HG03354 (cell line): ENCODE measurements around the gene TRPM4.
"Not testable (repeated sequence)": the region's sequence is repeated elsewhere in the genome, so short reads cannot be mapped to it uniquely, and the experiment has no call there.

Source experiments
- ATAC-seq: cut with Tn5 transposase; IDR thresholded peaks from one replicate; pipeline ENCODE4 v1.9.1; 2021; ENCODE audit warnings: mild to moderate bottlenecking; ENCODE audit not compliant: unreplicated experiment, poor library complexity, severe bottlenecking

The TRPM4 gene

DNA sequence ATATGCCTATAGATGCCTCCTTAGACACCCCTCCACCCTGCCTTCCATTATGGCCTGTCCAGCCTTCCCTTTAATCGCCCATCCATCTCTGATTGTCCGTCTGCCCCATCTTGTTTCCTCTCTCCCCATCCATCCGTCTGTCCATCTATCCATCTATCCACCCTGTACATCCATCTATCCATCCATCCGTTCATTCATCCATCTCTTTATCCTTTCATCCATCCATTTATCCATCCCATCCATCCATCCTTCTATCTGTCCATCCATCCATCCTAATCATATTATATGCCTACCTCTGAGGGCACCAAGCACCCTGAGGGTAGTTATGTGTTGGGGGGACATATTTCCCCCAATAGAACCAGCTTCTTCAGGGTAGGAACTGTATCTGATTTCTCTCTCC lies 23.1 kb downstream of the TRPM4 start:
- ATAC-seq: no peak

DNA sequence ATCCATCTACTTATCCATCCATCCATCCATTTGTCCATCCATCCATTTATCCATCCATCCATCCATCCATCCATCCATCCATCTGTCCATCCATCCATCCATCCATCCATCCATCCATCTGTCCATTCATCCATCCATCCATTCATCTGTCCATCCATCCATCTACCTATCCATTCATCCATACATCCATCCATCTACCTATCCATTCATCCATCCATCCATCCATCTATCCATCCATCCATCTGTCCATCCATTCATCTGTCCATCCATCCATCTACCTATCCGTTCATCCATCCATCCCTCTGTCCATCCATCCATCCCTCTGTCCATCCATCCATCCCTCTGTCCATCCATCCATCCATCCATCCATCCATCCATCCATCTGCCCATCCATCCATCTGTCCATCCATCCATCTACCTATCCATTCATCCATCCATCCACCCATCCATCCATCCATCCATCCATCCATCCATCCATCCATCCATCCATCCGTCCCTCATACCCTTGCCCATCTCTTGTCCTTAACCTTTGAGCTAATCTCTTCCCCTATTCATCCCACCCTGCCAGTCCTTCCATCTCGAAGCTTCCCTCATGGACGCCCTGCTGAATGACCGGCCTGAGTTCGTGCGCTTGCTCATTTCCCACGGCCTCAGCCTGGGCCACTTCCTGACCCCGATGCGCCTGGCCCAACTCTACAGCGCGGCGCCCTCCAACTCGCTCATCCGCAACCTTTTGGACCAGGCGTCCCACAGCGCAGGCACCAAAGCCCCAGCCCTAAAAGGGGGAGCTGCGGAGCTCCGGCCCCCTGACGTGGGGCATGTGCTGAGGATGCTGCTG lies 24.6 kb downstream of the TRPM4 start:
- ATAC-seq: not testable (repeated sequence)

DNA sequence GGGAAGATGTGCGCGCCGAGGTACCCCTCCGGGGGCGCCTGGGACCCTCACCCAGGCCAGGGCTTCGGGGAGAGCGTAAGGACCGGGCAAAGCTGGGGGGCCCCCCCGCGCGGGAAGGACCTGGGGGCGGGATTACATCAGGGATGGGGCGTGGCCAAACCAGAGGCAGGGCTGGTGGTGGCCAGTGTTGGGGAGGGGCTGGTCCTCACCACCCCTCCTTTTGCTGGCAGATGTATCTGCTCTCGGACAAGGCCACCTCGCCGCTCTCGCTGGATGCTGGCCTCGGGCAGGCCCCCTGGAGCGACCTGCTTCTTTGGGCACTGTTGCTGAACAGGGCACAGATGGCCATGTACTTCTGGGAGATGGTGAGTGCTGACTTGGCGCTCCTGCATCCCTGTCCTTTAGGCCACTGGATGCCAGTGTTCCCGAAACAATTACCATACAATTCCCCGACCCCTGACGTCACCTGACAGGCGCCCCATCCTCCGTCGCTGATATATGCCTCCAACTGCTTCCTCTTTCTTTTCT lies 25.3 kb downstream of the TRPM4 start:
- no peak for ATAC-seq

DNA sequence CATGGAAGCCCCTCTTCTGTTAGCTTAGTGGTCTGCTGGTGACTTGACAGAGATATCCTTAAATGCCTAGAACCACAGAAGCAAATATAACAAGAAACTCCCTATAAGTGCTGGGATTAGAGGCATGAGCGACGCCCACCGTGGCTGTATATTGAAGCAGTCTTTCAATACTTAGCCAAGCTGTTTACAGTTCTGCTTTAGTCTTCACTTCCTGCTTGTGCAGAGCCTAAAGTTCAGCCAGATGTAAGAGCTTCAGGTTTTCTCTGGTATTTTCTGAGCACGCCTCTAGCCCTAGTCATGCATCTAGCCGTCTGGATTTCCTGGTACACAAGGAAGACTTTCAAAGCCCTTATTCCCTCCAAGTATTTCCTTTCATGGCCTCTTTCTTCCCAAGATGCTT lies 28.5 kb downstream of the TRPM4 start:
- no peak for ATAC-seq

DNA sequence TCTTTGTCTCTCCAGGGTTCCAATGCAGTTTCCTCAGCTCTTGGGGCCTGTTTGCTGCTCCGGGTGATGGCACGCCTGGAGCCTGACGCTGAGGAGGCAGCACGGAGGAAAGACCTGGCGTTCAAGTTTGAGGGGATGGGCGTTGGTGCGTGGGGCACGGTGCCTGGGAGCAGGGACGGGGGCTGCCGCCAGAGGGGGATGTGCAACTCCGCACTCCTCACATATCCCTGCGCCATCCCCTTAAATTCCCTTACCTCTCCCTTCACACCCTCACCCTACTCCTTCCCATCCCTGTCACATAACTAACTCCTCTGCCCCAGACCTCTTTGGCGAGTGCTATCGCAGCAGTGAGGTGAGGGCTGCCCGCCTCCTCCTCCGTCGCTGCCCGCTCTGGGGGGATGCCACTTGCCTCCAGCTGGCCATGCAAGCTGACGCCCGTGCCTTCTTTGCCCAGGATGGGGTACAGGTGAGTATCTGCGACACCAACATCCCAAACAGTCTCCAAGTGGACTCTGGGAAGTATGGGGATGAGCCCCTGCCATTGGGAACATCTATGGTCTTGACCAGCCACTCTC lies 31.1 kb downstream of the TRPM4 start:
- no peak for ATAC-seq

DNA sequence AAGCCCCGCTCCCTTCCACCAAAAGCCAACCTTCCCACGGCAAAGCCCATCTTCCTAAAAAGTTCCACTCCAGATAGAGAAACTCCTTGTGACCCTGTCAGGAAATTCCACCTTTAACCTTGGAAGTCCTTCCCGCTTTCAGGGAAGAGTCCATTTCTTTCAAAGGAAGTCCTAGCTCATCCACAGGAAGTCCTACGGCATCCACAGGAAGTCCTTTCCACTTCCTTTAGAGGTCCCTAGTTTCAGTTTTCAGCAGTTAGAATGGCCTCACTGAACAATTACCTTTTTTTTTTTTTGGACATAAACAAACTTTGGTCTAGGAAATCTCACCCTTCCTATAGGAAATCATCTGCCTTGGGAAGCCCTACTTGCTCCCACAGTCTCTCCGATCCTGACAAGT lies 31.7 kb downstream of the TRPM4 start:
- ATAC-seq: no peak

DNA sequence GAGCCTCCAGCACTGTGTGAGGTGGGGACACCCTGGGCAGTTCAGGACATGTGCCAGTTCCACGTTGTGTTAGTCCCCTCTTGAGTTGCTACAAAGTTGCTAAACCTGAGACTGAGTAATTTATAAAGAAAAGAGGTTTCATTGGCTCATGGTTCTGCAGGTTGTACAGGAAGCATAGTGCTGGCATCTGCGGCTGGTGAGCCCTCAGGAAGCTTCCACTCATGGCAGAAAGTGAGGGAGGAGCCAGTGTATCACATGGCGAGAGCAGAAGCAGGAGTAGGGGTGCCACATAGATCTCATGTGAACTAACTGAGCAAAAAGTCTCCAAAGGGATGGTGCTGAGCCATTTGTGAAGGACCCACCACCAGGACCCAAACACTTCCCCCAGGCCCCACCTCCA lies 33.2 kb downstream of the TRPM4 start:
- ATAC-seq: no peak

DNA sequence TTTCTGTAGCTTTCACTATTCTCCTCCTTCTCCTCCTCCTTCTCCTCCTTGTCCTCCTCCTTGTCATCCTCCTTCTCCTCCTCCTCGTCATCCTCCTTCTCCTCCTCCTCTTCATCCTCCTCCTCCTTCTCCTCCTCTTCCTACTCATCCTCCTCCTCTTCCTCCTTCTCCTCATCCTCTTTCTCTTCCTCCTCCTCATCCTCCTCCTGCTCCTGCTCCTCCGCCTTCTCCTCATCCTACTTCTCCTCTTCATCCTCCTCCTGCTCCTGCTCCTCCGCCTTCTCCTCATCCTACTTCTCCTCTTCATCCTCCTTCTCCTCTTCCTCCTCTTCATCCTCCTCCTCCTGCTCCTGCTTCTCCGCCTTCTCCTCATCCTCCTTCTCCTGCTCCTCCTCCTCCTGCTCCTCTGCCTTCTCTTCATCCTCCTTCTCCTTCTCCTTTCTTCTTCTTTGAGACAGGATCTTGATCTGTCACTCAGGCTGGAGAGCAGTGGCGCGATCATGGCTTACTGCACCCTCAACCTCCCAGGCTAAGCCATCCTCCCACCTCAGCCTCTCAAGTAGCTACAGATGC lies 36.3 kb downstream of the TRPM4 start:
- no peak for ATAC-seq

DNA sequence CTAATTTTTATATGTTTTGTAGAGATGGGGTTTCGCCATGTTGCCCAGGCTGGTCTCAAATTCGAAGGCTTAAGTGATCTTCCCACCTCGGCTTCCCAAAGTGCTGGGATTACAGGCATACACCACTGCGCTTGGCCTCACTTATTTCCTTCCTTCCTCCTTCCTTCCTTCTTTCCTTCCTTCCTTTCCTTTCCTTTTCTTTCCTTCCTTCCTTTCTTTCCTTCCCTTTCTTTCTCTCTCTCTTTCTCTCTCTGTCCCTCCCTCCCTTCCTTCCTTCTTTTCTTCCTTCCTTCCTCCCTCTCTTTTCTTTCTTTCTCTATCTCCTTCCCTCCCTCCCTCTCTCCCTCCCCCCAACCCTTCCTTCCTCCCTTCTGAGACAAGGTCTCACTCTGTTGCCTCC lies 36.8 kb downstream of the TRPM4 start:
- ATAC-seq: no peak

DNA sequence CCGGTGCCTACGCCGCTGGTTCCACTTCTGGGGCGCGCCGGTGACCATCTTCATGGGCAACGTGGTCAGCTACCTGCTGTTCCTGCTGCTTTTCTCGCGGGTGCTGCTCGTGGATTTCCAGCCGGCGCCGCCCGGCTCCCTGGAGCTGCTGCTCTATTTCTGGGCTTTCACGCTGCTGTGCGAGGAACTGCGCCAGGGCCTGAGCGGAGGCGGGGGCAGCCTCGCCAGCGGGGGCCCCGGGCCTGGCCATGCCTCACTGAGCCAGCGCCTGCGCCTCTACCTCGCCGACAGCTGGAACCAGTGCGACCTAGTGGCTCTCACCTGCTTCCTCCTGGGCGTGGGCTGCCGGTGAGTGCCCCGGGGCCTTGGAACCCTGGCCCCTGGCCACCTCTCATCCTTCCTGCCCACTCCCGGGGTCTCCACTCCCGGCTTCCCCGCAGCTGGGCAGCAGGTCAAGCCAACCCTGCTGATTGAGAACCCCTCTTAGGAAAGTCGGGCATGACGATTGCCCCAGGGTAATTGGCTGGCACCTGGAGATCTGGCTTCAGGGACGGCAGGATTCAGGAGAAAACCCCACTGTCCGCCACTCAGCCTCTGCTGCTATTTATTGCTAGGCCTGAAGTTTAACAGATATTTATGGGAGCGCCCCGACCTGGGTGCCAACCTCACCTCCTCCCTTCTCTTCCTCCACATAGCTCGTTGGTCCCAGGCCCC lies 39.1 kb downstream of the TRPM4 start:
- no peak for ATAC-seq

DNA sequence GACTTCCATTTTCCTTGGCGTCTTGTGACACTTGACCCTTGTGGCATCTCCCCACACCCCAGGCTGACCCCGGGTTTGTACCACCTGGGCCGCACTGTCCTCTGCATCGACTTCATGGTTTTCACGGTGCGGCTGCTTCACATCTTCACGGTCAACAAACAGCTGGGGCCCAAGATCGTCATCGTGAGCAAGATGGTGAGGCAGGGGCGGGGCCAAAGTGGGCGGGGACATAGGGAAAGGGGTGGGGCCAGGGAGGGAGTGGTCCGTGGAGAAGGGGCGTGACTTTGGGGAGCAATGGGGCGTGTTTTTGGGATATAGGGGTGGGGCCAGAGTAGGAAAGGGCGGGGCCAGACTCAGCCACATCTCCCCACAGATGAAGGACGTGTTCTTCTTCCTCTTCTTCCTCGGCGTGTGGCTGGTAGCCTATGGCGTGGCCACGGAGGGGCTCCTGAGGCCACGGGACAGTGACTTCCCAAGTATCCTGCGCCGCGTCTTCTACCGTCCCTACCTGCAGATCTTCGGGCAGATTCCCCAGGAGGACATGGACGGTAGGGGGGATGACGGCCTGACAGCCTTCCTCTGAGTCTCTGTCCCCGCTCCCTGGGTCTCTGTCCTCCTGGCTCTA lies 42.8 kb downstream of the TRPM4 start:
- ATAC-seq: no peak

DNA sequence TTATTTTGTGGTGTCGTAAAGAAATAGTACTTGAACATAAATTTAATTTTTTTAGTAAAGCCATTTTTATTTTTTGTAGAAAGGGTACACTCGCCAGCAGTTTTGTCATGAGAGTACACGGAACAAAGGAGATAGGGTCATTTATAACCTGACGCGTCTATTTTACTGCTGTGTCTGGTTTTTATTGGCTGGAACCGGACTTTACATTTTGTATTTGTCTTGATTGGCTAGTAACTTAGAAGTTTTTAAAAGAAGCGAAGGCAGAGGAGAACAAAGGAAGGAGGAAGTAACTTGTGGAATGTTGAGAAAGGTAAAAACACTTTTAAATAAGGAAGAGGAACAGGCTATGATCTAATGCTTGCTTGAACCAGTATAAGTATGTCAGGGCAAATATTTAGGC lies 43.5 kb downstream of the TRPM4 start:
- no peak for ATAC-seq

DNA sequence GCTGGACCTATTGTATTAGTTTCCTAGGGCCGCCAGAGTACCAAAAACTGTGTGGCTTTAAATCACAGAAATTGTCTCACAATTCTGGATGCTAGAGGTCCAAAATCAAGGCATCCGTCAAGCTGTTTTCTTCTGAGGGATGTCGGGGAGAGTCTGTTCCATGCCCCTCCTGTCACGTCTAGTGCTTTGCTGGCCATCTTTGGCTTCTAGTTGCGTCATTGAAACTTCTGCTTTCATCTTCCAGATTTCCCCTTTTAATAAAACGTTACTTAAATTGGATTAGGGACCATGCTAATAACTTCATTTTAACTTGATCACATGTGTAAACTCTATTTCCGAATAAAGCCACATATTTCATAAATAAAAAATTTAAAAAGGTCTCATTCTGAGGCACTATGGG lies 47.5 kb downstream of the TRPM4 start:
- ATAC-seq: no peak

DNA sequence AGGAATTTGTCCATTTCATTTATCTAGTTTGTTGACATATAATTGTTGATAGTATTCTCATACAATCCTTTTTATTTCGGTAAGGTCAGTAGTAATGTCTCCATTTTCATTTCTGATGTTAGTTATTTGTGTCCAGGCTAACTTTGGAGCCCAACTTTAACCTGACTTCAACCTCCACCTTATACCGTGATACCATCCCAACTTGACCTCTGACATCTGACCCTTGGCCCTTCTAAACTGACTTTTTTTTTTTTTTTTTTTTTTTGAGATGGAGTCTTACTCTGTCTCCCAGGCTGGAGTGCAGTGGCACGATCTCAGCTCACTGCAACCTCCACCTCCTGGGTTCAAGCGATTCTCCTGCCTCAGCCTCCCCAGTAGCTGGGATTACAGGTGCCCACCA lies 51.9 kb downstream of the TRPM4 start:
- not testable (repeated sequence) for ATAC-seq

DNA sequence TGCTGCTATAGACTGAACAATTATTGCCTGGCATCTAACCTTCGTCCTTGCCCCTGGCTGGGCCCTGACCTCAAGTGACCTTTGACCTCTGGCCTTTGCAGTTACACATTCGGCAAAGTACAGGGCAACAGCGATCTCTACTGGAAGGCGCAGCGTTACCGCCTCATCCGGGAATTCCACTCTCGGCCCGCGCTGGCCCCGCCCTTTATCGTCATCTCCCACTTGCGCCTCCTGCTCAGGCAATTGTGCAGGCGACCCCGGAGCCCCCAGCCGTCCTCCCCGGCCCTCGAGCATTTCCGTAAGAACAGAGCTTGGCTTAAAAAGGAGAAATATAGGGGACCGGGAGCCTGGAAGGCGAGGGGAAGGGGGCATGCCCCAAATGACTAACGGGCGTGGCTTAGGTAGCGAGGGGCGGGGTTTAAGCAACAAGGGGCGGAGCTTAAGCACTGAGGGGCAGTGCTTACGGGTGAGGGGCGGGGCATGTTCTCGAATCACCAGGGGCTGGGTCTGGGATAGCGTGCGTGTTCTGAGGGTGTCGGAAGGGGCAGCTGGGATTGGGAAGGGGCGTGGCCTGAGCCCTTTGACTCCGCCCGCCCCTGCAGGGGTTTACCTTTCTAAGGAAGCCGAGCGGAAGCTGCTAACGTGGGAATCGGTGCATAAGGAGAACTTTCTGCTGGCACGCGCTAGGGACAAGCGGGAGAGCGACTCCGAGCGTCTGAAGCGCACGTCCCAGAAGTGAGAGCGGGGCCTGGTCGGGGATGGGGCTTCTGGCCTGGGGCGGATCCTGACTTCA lies 52.7 kb downstream of the TRPM4 start:
- ATAC-seq: no peak

DNA sequence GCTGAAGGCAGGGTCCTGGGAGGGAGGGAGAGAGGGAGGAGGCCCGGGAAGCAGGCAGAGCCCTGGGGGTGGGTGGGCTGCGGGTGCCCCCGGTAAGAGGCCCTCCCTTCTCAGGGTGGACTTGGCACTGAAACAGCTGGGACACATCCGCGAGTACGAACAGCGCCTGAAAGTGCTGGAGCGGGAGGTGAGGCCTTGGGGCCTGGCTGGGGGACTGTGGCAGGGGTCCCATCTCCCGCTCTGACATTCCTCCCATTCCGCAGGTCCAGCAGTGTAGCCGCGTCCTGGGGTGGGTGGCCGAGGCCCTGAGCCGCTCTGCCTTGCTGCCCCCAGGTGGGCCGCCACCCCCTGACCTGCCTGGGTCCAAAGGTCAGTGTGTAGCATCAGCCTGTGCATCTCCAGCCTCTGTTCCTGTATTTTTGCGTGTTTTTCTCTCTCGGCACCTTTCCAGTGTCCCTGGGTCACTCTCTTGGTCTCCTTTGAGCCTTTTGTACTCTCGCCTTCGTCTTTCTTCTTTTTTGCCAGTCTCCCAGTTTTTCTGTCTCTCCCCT lies 53.4 kb downstream of the TRPM4 start:
- no peak for ATAC-seq

DNA sequence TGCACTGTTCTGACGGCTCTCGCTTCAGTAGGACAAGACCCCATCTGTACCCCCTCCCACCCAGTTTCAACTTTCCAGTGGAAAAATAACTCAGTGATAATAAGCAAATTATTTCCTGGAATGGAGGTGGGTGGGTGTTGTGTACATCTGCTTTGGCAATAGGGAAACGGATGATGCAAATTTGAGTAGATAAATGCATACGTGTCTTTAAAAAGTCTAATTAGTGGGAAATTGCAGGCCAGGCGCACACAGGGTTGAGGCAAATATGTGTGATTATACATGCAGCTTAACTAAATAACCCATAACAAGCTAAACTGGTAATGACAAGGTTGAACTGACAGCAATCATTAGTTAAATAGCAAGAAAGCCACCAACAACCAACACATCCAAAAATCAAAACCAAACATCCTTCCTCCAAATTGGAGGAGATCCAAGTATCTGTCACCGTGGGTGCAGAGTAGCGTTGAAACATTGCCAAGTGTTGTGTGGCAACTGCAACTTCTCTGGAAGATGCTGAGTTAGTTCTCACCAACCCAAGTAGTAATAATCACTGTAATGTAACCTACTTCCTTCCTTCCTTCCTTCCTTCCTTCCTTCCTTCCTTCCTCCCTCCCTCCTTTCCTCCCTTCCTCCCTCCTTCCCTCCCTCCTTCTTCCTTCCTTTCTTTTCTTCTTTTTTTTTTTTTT lies 54.6 kb downstream of the TRPM4 start:
- no peak for ATAC-seq

DNA sequence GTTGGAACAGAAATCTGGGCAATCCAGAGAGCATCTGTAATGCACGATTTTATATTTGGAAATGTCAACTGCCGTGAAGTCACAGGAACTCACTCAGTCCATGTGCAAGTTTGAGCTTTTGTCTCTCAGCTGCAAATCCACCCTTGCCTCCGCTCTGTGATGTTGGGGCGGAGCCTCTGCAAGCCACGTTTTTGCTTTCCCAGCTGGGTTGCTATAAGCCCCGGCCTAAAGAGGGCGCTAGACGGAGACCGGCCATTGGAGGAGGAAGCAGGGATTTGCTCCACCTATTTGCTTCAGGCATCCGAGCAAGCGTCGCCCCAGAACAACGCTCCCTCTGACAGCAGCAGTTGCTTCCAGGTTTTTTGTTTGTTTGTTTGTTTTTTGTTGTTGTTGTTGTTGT lies 56.2 kb downstream of the TRPM4 start:
- no peak for ATAC-seq
